ENCODE results near the gene PCNX1. TPM values are rescaled to one million over a fixed set of nuclear protein-coding genes. Genes with fewer than 3 reads are reported as not detected.
A peak's percentile ranks its signal among the peaks of the same experiment; 100 is the strongest.
"Not testable (repeated sequence)": the region's sequence is repeated elsewhere in the genome, so short reads cannot be mapped to it uniquely, and the experiment has no call there.

Gene PCNX1
- total and polyA plus RNA-seq, 4 donors: 5.2 to 103 (median 37.9) TPM

- TF ChIP-seq CTCF (IDR thresholded peaks at IDR 0.05; ENCODE audit: control extremely low read depth, extremely low read depth): no peak
- Histone ChIP-seq H3K27ac (ENCODE audit: low read depth in 1 of 2, low read length in 1 of 2) (no peak overlapping the region), H3K27me3 (ENCODE audit: control insufficient read depth in 3 of 3, insufficient read depth in 3 of 3, low read length in 2 of 3) (no peaks in the 10 kb centered on the region), H3K9ac (ENCODE audit: insufficient read depth in 1 of 2, low read length in 2 of 2) (no peak overlapping the region), H3K36me3 (ENCODE audit: control insufficient read depth in 4 of 4, insufficient read depth in 4 of 4, low read length in 4 of 4) (peaks cover 2 to 13% (median 8%) of the 10 kb centered on the region in 4 donors), H3K4me1 (ENCODE audit: control insufficient read depth in 5 of 5, insufficient read depth in 5 of 5, low read length in 5 of 5) (no peaks in the 10 kb centered on the region), H3K4me3 (no peak overlapping the region), H3K9me3 (ENCODE audit: control insufficient read depth in 4 of 4, insufficient read depth in 3 of 4, low read length in 3 of 4) (no peaks in the 10 kb centered on the region)
- DNase-seq (no peak), ATAC-seq (ENCODE audit: insufficient read depth, low FRiP score) (no peak)
- 92 to 95% methylated on average over 4 of the region's 4 CpGs for WGBS, 2 donors
Measured at GRCh38 chr14:71012888-71013287, 105.6 kb downstream of the PCNX1 start.

- Histone ChIP-seq H3K27me3 (ENCODE audit: control insufficient read depth in 3 of 3, insufficient read depth in 3 of 3, low read length in 2 of 3) (no peaks in the 10 kb centered on the region), H3K9ac (ENCODE audit: insufficient read depth in 1 of 2, low read length in 2 of 2) (no peak overlapping the region), H3K4me1 (ENCODE audit: control insufficient read depth in 5 of 5, insufficient read depth in 5 of 5, low read length in 5 of 5) (no peaks in the 10 kb centered on the region), H3K36me3 (ENCODE audit: control insufficient read depth in 4 of 4, insufficient read depth in 4 of 4, low read length in 4 of 4) (peaks cover 2 to 13% (median 8%) of the 10 kb centered on the region in 4 donors), H3K4me3 (no peak overlapping the region), H3K27ac (ENCODE audit: low read depth in 1 of 2, low read length in 1 of 2) (no peak overlapping the region), H3K9me3 (ENCODE audit: control insufficient read depth in 4 of 4, insufficient read depth in 3 of 4, low read length in 3 of 4) (no peaks in the 10 kb centered on the region)
- TF ChIP-seq CTCF (IDR thresholded peaks at IDR 0.05; ENCODE audit: control extremely low read depth, extremely low read depth): no peak
- DNase-seq (peak in 1 of 3 donors; percentile 5), ATAC-seq (ENCODE audit: insufficient read depth, low FRiP score) (no peak)
- whole genome bisulfite sequencing, 2 donors: 41 to 80% methylated on average over 1 of the region's 1 CpG
Measured at GRCh38 chr14:71013551-71014192, 106.4 kb downstream of the PCNX1 start.

GRCh38 chr14:71019917-71020316 lies 112.7 kb downstream of the PCNX1 start:
- not testable (repeated sequence) for H3K4me1 ChIP-seq (ENCODE audit: control insufficient read depth in 5 of 5, insufficient read depth in 5 of 5, low read length in 5 of 5); ATAC-seq (ENCODE audit: insufficient read depth, low FRiP score); H3K27me3 ChIP-seq (ENCODE audit: control insufficient read depth in 3 of 3, insufficient read depth in 3 of 3, low read length in 2 of 3); H3K9ac ChIP-seq (ENCODE audit: insufficient read depth in 1 of 2, low read length in 2 of 2); H3K27ac ChIP-seq (ENCODE audit: low read depth in 1 of 2, low read length in 1 of 2); DNase-seq; H3K4me3 ChIP-seq; H3K9me3 ChIP-seq (ENCODE audit: control insufficient read depth in 4 of 4, insufficient read depth in 3 of 4, low read length in 3 of 4)
- 98 to 100% methylated on average over 2 of the region's 3 CpGs for WGBS, 2 donors
- peaks cover 4 to 25% (median 15%) of the 10 kb centered on the region in 4 donors for H3K36me3 ChIP-seq (ENCODE audit: control insufficient read depth in 4 of 4, insufficient read depth in 4 of 4, low read length in 4 of 4)

- no peak overlapping the region for H3K27ac ChIP-seq (ENCODE audit: low read depth in 1 of 2, low read length in 1 of 2)
- H3K4me1 ChIP-seq (ENCODE audit: control insufficient read depth in 5 of 5, insufficient read depth in 5 of 5, low read length in 5 of 5): no peaks in the 10 kb centered on the region
- no peak for DNase-seq
- no peak for TF ChIP-seq CTCF (IDR thresholded peaks at IDR 0.05; ENCODE audit: control extremely low read depth, extremely low read depth)
- ATAC-seq (ENCODE audit: insufficient read depth, low FRiP score): no peak
- 56 to 73% methylated on average over 1 of the region's 1 CpG for WGBS, 2 donors
- H3K9ac ChIP-seq (ENCODE audit: insufficient read depth in 1 of 2, low read length in 2 of 2): no peak overlapping the region
- H3K36me3 ChIP-seq (ENCODE audit: control insufficient read depth in 4 of 4, insufficient read depth in 4 of 4, low read length in 4 of 4): peaks cover 5 to 26% (median 15%) of the 10 kb centered on the region in 4 donors
- no peaks in the 10 kb centered on the region for H3K27me3 ChIP-seq (ENCODE audit: control insufficient read depth in 3 of 3, insufficient read depth in 3 of 3, low read length in 2 of 3)
- no peaks in the 10 kb centered on the region for H3K9me3 ChIP-seq (ENCODE audit: control insufficient read depth in 4 of 4, insufficient read depth in 3 of 4, low read length in 3 of 4)
- H3K4me3 ChIP-seq: no peak overlapping the region
Measured at GRCh38 chr14:71021347-71022011, 114.2 kb downstream of the PCNX1 start.
